OCI-LY1 (cell line): ENCODE measurements around the gene CHIT1.

Source experiments
- CTCF ChIP-seq: fragments of 200-600 bp; sonication (generic), shearing (Covaris generic); IDR thresholded peaks from 2 replicates; pipeline ENCODE4 v1.5.1; 2017; ENCODE audit warnings: mild to moderate bottlenecking, antibody characterized with exemption, low read length, moderate library complexity, mixed read lengths
- EZH2 ChIP-seq: fragments of 200-600 bp; sonication (generic), shearing (Covaris generic); IDR thresholded peaks from 2 replicates; pipeline ENCODE4 v1.8.0; 2017; ENCODE audit warnings: borderline replicate concordance, mixed run types, mild to moderate bottlenecking, antibody characterized with exemption, low read length, moderate library complexity, mixed read lengths

DNA sequence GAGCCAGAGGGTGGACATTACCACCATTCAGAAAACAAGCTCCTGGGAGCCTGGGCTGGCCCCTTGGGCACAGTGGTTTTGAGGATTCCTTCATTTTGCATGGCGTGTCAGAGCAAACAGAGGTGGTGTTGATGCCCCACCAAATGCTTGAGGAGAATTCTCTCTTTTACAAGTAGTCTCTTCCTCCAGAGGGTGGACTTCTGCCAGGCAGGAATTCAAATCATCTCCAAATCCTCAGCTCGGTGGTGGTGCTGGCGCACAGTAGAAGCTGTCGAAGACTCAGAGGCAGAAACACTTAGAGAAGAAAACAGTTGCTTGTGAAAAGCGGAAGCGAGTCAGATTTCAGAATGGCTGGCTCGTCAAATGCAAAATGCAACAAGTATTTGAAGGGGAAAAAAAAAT lies 39.5 kb downstream of the CHIT1 start:
- TF ChIP-seq CTCF (no peak), EZH2 (no peak)
